Esophagus (tissue), 2 donors: ENCODE measurements around the gene ARL2. TPM values are rescaled to one million over a fixed set of nuclear protein-coding genes. Genes with fewer than 3 reads are reported as not detected.

ENCODE experiments used
- H3K27ac ChIP-seq, 2 donors: one replicate each; pipeline ENCODE4 v1.5.1; 2013; ENCODE audit warnings: low read depth in 2 of 2, mild to moderate bottlenecking in 2 of 2, inconsistent platforms in 1 of 2, low read length in 1 of 2, moderate library complexity in 1 of 2
- H3K27me3 ChIP-seq, 2 donors: one replicate each; pipeline ENCODE4 v1.6.1; 2013; ENCODE audit warnings: low read length in 2 of 2, control low read depth in 1 of 2, mild to moderate bottlenecking in 1 of 2; ENCODE audit not compliant: insufficient read depth in 2 of 2, control insufficient read depth in 1 of 2
- H3K36me3 ChIP-seq, 2 donors: one replicate each; pipeline ENCODE4 v1.6.1; 2013; ENCODE audit warnings: low read length in 1 of 2; ENCODE audit not compliant: control insufficient read depth in 2 of 2, insufficient read depth in 2 of 2
- H3K4me1 ChIP-seq, 2 donors: one replicate each; pipeline ENCODE4 v1.6.1; 2013; ENCODE audit warnings: low read length in 1 of 2; ENCODE audit not compliant: control insufficient read depth in 2 of 2, insufficient read depth in 2 of 2
- H3K4me3 ChIP-seq, 2 donors: one replicate each; pipeline ENCODE4 v1.5.1; 2013; ENCODE audit warnings: low read length in 2 of 2, mild to moderate bottlenecking in 2 of 2, low read depth in 1 of 2, moderate library complexity in 1 of 2
- H3K9me3 ChIP-seq, 2 donors: one replicate each; pipeline ENCODE4 v1.6.1; 2013; ENCODE audit warnings: mild to moderate bottlenecking in 2 of 2, low read depth in 1 of 2, low read length in 1 of 2, moderate library complexity in 1 of 2; ENCODE audit not compliant: control insufficient read depth in 2 of 2, insufficient read depth in 1 of 2
- WGBS, 2 donors: extraction: QIAGEN DNeasy Blood & Tissue Kit; methylation state at CpG; one replicate each; pipeline ENCODE4 v1.1.7; 2013; 5-methylcytosine and 5-hydroxymethylcytosine counted together
- polyA plus RNA-seq, 2 donors: library from polyadenylated mRNA; stranded (reverse); fragments of 200-250 nt; gene quantifications; one replicate each; pipeline ENCODE4 v1.2.3, GENCODE V29; 2013
- donor health status: healthy with polysubstance abuse.
- donor health status: Bipolar disorder and iron deficiency.

The ARL2 gene
- polyA plus RNA-seq, 2 donors = 44.5 to 68.6 TPM

DNA sequence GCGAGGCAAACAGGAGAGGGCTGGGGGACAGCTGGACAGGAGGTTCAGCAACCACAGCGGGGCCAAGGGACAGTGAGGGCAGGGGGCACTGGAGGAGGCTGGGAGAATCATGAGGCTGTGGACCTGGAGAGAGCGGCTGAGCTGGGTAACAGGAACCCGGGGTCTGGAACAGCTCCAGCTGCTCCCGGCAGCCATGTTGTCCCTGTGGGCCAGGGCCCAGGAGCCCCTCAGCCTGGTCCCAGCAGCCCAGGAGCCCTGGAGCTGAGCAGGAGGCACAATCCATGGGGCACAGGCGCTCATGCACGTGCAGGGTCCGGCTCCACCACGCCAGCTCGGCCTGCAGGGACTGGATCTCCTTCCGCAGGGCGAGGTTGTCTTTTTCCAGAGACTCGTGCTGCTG is 24.5 kb upstream of the ARL2 start:
- Histone ChIP-seq H3K9me3 (no peaks in the 10 kb centered on the region), H3K4me3 (no peak overlapping the region), H3K36me3 (peaks cover 0 to 2% of the 10 kb centered on the region in 2 donors), H3K27me3 (no peaks in the 10 kb centered on the region), H3K4me1 (peaks cover 0 to 2% of the 10 kb centered on the region in 2 donors), H3K27ac (no peak overlapping the region)
- WGBS, 2 donors = 80 to 81% methylated on average over 13 of the region's 13 CpGs

DNA sequence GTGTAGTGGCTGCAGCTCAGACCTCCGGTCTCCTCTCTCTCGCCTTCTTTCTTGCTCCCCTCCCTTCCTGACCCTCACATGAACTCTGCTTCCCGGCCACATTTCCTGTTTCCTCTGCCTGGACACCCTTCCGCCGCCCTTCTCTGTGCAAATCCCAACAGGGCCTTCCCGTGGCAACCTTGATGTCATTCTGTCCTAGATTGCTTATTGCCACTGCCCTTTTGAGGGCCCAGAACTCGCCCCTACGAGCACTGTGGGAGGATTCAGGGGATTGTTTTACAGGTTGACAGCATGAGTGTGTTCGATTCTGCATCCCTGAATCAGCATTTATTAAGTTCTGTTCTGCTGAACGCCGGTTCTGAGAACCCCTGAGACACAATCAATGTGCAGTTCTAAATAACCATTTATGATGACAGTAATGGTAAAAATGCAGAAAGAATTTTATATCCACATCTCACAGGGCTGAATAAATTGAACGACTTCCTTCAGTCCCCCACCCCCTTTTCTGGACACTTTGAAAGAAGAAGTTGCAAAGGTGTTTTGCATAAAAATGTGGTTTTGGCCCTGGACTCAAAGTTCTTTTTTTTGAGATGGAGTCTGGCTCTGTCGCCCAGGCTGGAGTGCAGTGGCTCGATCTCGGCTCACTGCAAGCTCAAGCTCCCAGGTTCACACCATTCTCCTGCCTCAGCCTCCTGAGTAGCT is 23.6 kb upstream of the ARL2 start:
- H3K4me3 ChIP-seq = no peak overlapping the region
- peaks cover 0 to 2% of the 10 kb centered on the region in 2 donors for H3K36me3 ChIP-seq
- H3K9me3 ChIP-seq = no peaks in the 10 kb centered on the region
- peaks cover 0 to 2% of the 10 kb centered on the region in 2 donors for H3K4me1 ChIP-seq
- WGBS, 2 donors = 53 to 56% methylated on average over 15 of the region's 15 CpGs
- H3K27ac ChIP-seq = no peak overlapping the region
- H3K27me3 ChIP-seq = no peaks in the 10 kb centered on the region

DNA sequence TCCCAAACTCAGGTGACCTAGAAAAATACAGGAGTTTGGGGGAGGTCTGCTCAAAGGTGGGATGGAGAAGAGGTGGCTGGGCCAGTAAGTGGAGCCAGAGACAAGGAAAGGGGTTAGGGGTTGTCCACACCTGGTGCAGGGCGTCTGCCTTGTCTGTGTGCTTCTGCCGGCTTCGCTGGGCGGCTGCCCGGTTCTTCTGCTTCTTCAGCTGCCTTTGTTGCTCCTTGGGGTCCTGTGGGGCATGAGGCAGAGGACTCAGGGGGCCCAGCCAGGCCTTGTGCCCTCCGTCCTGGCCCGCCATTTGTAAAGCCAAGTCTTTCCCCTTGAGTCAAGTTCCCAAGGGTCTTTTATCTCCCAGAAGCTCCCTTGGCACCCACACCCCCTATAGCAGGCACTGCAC is 19.6 kb upstream of the ARL2 start:
- H3K4me3 ChIP-seq = no peak overlapping the region
- H3K27me3 ChIP-seq = no peaks in the 10 kb centered on the region
- H3K27ac ChIP-seq = no peak overlapping the region
- WGBS, 2 donors = 91 to 92% methylated on average over 7 of the region's 7 CpGs
- H3K36me3 ChIP-seq = no peaks in the 10 kb centered on the region
- peaks cover 0 to 4% of the 10 kb centered on the region in 2 donors for H3K4me1 ChIP-seq
- H3K9me3 ChIP-seq = no peaks in the 10 kb centered on the region

DNA sequence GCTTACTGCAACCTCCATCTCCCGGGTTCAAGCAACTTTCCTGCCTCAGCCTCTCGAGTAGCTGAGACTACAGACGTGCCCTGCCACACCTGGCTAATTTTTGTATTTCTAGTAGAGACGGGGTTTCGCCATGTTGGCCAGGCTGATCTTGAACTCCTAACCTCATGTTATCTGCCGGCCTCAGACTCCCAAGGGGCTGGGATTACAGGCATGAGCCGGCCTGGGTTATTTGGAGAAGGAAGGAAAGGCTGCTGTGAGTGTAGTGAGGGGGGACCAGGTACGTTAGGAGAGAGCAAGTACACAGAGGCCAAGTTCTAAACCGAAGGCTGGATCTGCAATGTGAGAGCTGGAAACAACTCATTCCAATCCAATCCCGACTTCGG is 17.6 kb upstream of the ARL2 start:
- H3K27ac ChIP-seq = peak overlapping the region in 1 of 2 donors; percentile 17
- no peaks in the 10 kb centered on the region for H3K27me3 ChIP-seq
- no peaks in the 10 kb centered on the region for H3K36me3 ChIP-seq
- peak overlapping the region in 1 of 2 donors; percentile 35 for H3K4me3 ChIP-seq
- peaks cover 0 to 4% of the 10 kb centered on the region in 2 donors for H3K4me1 ChIP-seq
- no peaks in the 10 kb centered on the region for H3K9me3 ChIP-seq
- WGBS, 2 donors = 39 to 48% methylated on average over 11 of the region's 11 CpGs

DNA sequence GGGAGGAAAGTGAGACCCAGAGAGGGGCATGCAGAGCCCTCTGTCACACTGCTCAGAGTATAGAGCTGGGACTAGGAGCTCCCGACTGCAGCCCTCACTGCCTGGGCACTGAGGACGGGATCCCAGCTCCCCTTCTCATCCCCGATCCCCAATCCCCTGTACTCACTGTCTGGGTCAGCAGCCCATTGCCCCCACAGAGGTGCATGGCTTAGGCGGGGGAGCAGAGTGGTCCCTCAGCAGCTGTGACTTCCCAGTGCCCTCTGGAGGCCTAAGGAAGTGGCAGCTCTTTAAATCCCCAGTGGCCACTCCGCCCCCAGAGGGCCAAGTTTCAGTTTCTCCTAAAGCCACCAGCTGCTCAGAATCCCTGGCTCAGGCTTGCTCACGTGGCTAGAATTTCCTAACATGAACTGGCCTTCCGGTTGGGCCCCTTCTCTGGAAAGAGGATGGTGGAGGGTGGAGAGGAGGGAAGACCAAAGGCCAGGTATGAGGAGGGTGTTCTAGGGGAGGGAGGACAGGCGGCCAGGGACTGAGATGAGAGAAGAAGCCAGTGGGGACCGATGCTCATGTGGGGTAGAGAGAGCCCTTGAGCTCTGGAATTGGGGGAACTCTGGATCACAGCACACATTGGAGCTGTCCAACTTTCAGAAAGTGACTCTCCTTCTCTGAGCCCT is 17.1 kb upstream of the ARL2 start, which contains the start of gene BATF2:
Gene BATF2 (minus strand): TSS at position 262 of the 671 bp plus-strand sequence. CDS start 57 bp downstream, at position 205.
- H3K36me3 ChIP-seq = no peaks in the 10 kb centered on the region
- peak within 1 kb of the TSS in 1 of 2 donors; percentile 35 for H3K4me3 ChIP-seq
- peak within 1 kb of the TSS; percentile 36 to 40 for H3K27ac ChIP-seq
- H3K27me3 ChIP-seq = no peaks in the 10 kb centered on the region
- H3K9me3 ChIP-seq = no peaks in the 10 kb centered on the region
- WGBS, 2 donors = 16 to 26% methylated on average over 9 of the region's 9 CpGs
- peaks cover 0 to 4% of the 10 kb centered on the region in 2 donors for H3K4me1 ChIP-seq

DNA sequence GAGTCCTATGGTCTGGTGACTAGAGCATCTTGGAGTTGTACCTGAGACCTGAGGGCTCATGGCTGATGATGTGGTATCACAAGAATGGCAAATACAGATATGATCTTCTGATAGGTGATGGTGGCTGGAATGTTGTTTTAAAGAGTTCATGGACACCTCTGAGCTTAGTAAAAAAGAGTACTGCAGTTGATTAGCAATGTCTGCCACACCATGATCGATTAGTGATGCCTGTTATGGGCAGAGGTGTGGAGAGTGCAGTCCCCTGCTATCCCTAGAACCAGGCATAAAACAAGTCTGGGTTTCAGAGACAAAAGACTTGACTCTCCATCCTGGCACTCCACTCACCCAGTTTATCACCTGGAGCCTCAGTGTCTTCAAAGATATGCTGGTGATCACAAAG is 15.8 kb upstream of the ARL2 start:
- 88 to 92% methylated on average over 1 of the region's 1 CpG for WGBS, 2 donors
- H3K9me3 ChIP-seq = no peaks in the 10 kb centered on the region
- H3K27me3 ChIP-seq = no peaks in the 10 kb centered on the region
- peaks cover 0 to 4% of the 10 kb centered on the region in 2 donors for H3K4me1 ChIP-seq
- no peak overlapping the region for H3K27ac ChIP-seq
- no peak overlapping the region for H3K4me3 ChIP-seq
- no peaks in the 10 kb centered on the region for H3K36me3 ChIP-seq

DNA sequence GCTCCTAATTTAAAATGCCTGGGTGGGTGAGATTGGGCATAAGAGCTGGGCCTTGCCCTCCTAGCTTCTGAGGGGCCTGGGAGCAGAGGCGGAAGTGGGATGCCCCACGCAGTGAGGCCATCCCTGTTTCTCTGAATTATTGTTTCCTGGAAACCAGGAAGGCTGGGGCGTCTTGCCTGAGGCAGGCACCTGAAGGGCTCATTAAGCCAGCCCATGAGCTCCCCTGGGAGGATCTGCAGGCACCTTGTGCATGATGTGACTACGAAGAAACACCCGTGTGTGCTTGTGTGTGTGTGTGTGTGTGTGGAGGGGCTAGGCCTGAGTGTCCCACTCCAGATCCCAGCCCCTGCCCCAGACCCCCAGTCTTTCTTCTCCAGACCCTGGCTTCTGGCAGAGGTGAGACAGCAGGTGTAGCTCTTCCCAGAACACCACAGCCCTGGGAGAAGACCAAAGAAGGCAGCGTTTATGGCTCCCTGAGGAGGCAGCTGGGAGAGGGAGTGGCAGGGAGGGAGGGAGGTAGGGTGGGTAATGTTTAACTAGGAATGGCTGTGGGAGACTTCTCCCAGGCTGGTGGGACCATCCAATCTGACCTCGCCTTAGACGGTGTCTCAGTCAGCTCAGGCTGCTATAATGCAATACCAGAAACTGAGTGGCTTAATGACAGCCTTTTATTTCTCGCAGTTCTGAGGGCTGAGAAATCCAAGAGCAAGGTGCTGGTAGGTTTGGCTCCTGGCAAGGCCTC is 15.1 kb upstream of the ARL2 start:
- H3K4me1 ChIP-seq = peaks cover 0 to 4% of the 10 kb centered on the region in 2 donors
- H3K9me3 ChIP-seq = no peaks in the 10 kb centered on the region
- 56 to 76% methylated on average over 9 of the region's 9 CpGs for WGBS, 2 donors

DNA sequence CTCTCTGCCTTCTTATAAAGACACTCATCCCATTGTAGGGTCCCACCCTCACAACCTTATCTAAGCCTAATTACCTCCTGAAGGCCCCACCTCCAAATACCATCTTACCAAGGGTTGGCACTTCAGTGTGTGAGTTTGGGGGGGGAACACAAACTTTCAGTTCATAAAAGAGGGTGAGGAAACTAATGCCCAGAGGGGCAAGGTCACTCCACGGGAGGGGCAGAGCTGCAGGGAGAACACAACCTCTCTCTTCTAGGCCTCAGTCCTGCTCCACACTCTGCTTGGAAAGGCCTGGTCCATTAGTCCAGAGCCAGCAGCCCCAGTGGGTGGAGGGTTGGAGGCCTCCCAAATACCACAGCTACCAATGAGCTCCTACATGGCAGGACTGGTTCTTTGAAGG is 14.5 kb upstream of the ARL2 start:
- no peak overlapping the region for H3K27ac ChIP-seq

More for the DNA sequence above, 15.1 kb upstream of the ARL2 start:
- H3K36me3 ChIP-seq = no peaks in the 10 kb centered on the region
- H3K27me3 ChIP-seq = no peaks in the 10 kb centered on the region
- no peak overlapping the region for H3K27ac ChIP-seq
- H3K4me3 ChIP-seq = no peak overlapping the region

DNA sequence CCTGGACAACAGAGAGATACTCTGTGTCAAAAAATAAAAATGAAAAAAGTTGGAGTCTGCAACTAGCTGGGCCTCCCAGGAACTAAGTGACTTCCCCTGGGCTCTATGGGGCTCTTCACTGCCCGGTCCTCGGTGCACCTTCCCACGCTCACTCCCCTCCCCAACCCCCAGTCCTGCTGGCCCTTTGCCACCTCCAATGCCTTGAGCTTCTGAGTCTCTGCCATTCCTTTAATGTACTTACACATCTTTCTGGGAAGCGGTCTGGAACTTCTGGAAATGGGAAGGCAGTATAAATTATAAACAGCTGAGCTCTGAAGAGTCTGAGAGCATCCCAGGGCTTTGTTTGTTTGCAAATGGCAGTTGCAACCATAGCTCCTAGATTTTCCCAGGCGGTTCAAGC is 11.3 kb upstream of the ARL2 start:
- H3K4me3 ChIP-seq = no peak overlapping the region
- no peak overlapping the region for H3K27ac ChIP-seq
- H3K27me3 ChIP-seq = no peaks in the 10 kb centered on the region
- H3K36me3 ChIP-seq = no peaks in the 10 kb centered on the region
- H3K9me3 ChIP-seq = no peaks in the 10 kb centered on the region
- H3K4me1 ChIP-seq = no peaks in the 10 kb centered on the region
- 70 to 74% methylated on average over 5 of the region's 5 CpGs for WGBS, 2 donors

More for the DNA sequence above, 14.5 kb upstream of the ARL2 start:
- Histone ChIP-seq H3K4me1 (peaks cover 0 to 4% of the 10 kb centered on the region in 2 donors), H3K36me3 (no peaks in the 10 kb centered on the region), H3K9me3 (no peaks in the 10 kb centered on the region), H3K4me3 (no peak overlapping the region), H3K27me3 (no peaks in the 10 kb centered on the region)
- WGBS, 2 donors = 76 to 97% methylated on average over 1 of the region's 1 CpG
